SK-N-SH (cell line): ENCODE data around the gene GRAMD2A.

Experiments
- NFIC ChIP-seq: IDR thresholded peaks from 2 replicates; pipeline ENCODE4 v1.4.0; 2012; ENCODE audit warnings: borderline replicate concordance
- POLR2AphosphoS5 ChIP-seq: IDR thresholded peaks from 2 replicates; pipeline ENCODE4 v1.6.1; 2012; ENCODE audit warnings: low read depth, low read length
- RAD21 ChIP-seq: IDR thresholded peaks from 2 replicates; pipeline ENCODE4 v1.6.1; 2012; ENCODE audit warnings: mild to moderate bottlenecking, low read length
- SMC3 ChIP-seq: IDR thresholded peaks from 2 replicates; pipeline ENCODE4 v1.6.1; 2012; ENCODE audit warnings: low read depth, low read length, improper control_type of control experiment
- TEAD4 ChIP-seq: IDR thresholded peaks from 2 replicates; pipeline ENCODE4 v1.4.0; 2012; ENCODE audit warnings: mild to moderate bottlenecking, borderline replicate concordance; ENCODE audit not compliant: insufficient read depth
- YY1 ChIP-seq: IDR thresholded peaks from 2 replicates; pipeline ENCODE4 v1.4.0; 2012; ENCODE audit warnings: low read depth, mild to moderate bottlenecking
- TF ChIP-seq, protein P1 (sequence below): IDR thresholded peaks from 2 replicates; pipeline ENCODE4; 2012
- TF ChIP-seq, protein P2 (sequence below): fragments of 200-600 bp; sonication (generic); IDR thresholded peaks from 2 replicates; pipeline ENCODE4 v1.6.1; 2017; ENCODE audit warnings: antibody characterized with exemption, mild to moderate bottlenecking, moderate library complexity
- TF ChIP-seq, protein P3 (sequence below): IDR thresholded peaks from 2 replicates; pipeline ENCODE4 v1.4.0; 2012; ENCODE audit warnings: low read depth
- TF ChIP-seq, protein P4 (sequence below): IDR thresholded peaks from 2 replicates; pipeline ENCODE4 v1.6.1; 2012; ENCODE audit warnings: mild to moderate bottlenecking, low read depth, low read length, moderate library complexity

DNA sequence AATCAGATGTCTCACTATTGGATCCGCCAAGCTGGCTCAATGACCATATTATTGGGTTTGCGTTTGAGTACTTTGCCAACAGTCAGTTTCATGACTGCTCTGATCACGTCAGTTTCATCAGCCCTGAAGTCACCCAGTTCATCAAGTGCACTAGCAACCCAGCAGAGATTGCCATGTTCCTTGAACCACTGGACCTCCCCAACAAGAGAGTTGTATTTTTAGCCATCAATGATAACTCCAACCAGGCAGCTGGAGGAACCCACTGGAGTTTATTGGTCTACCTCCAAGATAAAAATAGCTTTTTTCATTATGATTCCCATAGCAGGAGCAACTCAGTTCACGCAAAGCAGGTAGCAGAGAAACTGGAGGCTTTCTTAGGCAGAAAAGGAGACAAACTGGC is 57.9 kb downstream of the GRAMD2A start:
- TF ChIP-seq, protein P1, sequence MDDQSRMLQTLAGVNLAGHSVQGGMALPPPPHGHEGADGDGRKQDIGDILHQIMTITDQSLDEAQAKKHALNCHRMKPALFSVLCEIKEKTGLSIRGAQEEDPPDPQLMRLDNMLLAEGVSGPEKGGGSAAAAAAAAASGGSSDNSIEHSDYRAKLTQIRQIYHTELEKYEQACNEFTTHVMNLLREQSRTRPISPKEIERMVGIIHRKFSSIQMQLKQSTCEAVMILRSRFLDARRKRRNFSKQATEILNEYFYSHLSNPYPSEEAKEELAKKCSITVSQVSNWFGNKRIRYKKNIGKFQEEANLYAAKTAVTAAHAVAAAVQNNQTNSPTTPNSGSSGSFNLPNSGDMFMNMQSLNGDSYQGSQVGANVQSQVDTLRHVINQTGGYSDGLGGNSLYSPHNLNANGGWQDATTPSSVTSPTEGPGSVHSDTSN: no peak
- TF ChIP-seq, protein P2, sequence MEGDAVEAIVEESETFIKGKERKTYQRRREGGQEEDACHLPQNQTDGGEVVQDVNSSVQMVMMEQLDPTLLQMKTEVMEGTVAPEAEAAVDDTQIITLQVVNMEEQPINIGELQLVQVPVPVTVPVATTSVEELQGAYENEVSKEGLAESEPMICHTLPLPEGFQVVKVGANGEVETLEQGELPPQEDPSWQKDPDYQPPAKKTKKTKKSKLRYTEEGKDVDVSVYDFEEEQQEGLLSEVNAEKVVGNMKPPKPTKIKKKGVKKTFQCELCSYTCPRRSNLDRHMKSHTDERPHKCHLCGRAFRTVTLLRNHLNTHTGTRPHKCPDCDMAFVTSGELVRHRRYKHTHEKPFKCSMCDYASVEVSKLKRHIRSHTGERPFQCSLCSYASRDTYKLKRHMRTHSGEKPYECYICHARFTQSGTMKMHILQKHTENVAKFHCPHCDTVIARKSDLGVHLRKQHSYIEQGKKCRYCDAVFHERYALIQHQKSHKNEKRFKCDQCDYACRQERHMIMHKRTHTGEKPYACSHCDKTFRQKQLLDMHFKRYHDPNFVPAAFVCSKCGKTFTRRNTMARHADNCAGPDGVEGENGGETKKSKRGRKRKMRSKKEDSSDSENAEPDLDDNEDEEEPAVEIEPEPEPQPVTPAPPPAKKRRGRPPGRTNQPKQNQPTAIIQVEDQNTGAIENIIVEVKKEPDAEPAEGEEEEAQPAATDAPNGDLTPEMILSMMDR: no peak
- TF ChIP-seq NFIC (no peak), RAD21 (no peak), TEAD4 (no peak), POLR2AphosphoS5 (no peak), SMC3 (no peak), YY1 (no peak)
- TF ChIP-seq, protein P3, sequence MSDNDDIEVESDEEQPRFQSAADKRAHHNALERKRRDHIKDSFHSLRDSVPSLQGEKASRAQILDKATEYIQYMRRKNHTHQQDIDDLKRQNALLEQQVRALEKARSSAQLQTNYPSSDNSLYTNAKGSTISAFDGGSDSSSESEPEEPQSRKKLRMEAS: no peak
- TF ChIP-seq, protein P4, sequence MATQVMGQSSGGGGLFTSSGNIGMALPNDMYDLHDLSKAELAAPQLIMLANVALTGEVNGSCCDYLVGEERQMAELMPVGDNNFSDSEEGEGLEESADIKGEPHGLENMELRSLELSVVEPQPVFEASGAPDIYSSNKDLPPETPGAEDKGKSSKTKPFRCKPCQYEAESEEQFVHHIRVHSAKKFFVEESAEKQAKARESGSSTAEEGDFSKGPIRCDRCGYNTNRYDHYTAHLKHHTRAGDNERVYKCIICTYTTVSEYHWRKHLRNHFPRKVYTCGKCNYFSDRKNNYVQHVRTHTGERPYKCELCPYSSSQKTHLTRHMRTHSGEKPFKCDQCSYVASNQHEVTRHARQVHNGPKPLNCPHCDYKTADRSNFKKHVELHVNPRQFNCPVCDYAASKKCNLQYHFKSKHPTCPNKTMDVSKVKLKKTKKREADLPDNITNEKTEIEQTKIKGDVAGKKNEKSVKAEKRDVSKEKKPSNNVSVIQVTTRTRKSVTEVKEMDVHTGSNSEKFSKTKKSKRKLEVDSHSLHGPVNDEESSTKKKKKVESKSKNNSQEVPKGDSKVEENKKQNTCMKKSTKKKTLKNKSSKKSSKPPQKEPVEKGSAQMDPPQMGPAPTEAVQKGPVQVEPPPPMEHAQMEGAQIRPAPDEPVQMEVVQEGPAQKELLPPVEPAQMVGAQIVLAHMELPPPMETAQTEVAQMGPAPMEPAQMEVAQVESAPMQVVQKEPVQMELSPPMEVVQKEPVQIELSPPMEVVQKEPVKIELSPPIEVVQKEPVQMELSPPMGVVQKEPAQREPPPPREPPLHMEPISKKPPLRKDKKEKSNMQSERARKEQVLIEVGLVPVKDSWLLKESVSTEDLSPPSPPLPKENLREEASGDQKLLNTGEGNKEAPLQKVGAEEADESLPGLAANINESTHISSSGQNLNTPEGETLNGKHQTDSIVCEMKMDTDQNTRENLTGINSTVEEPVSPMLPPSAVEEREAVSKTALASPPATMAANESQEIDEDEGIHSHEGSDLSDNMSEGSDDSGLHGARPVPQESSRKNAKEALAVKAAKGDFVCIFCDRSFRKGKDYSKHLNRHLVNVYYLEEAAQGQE: no peak
